HS-5 (cell line): Measurements from ENCODE around the gene TRPM3.
A peak's percentile ranks its signal among the peaks of the same experiment; 100 is the strongest.
"Not testable (repeated sequence)": the region's sequence is repeated elsewhere in the genome, so short reads cannot be mapped to it uniquely, and the experiment has no call there.

Experiments
- DNase-seq: peaks from one replicate; pipeline ENCODE4 v3.0.0-alpha.2; 2012; ENCODE audit warnings: low read depth

Gene TRPM3

GRCh38 chr9:70654144-70654543 is 467.3 kb downstream of the TRPM3 start:
- DNase-seq, result no peak

DNA sequence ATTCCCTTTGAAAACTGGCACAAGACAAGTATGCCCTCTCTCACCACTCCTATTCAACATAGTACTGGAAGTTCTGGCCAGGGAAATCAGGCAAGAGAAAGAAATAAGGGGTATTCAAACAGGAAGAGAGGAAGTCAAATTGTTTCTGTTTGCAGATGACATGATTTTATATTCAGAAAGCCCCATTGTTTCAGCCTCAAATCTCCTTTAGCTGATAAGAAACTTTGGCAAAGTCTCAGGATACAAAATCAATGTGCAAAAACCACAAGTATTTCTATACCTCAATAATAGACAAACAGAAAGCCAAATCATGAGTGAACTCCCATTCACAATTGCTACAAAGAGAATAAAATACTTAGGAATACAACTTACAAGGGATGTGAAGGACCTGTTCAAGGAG is 476.8 kb downstream of the TRPM3 start:
- DNase-seq, result not testable (repeated sequence)

- DNase-seq, result no peak
Measured at GRCh38 chr9:70642341-70642740, 479.1 kb downstream of the TRPM3 start.

DNA sequence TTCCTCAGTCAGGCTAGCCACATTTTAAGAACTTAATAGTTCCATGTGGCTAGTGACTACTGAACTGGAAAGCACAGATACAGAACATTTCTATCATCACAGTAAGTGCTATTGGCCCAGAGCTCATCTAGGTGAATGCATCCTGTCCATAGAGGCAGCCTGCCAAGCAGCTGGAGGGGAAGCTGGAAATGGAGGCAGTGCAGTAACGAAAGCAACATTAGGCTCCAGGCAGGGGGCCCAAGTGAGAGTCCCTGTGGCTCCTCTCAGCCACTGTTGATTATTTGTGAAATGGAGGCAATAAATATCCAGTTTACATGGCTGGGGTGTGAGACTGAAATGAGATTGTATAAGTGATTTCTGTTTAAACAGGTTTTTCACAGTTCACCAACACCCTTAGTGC is 479.8 kb downstream of the TRPM3 start:
- DNase-seq, result no peak

DNA sequence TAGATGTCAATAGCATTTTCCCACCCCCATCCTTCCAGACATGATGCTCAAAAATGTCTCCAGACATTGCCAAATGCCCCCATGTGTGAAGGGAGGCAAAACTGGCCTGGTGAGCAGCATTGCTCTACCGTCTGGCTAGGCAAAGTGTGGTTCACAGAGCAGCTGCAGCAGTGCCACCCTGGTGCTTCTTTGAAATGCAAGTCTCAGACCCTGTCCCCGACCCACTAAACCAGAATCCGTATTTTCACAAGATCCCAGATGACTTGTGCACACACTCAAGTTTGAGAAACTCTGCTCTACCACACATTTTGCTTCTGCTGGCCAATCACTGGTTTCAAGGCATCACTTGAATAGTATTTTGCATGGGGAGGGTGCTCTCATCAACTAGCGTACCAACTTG is 480.4 kb downstream of the TRPM3 start:
- DNase-seq, result no peak

- DNase-seq, result peak; percentile 23
Measured at GRCh38 chr9:70639853-70640814, 481.3 kb downstream of the TRPM3 start.

DNA sequence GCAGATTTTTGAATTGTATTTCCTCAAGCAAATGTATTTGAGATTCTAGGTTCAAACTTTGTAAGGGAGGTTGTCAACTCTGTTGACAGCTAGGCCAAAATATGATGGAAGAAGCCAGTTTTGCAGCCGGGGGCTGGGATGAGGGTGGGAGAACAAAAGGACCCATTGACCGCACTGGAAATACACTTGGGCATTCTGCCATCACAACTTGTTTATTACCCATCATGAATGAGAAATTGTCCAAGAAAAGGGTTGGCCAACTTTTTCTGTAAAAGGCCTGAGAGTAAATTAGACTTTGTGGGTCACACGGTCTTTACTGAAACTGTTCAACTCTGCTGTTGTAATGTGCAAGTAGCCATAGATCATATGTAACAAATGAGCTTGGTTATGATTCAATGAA is 485.6 kb downstream of the TRPM3 start:
- DNase-seq, result no peak

GRCh38 chr9:70634696-70635095 is 486.7 kb downstream of the TRPM3 start:
- DNase-seq, result no peak

GRCh38 chr9:70630971-70631370 is 490.4 kb downstream of the TRPM3 start:
- no peak for DNase-seq

GRCh38 chr9:70629080-70629685 is 492.2 kb downstream of the TRPM3 start:
- not testable (repeated sequence) for DNase-seq

DNA sequence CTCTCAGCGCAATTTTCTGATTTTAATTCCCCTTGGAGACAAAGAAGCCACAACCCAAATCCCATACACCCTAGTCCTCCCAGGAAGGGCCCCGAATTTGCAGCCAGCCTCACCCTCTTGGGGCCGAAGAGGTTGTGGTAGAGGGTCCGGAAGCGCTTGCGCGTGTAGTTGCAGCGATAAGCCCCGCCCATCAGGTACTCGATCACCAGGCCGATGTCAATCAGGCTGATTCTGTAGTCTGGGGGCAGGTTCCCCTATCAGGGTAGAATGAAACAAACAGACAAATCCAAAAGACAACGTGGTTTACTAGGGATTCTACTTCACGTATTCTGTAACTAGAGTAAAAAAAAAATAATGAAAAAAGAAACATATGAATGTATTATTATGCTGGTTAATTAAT is 496.3 kb downstream of the TRPM3 start:
- no peak for DNase-seq

- no peak for DNase-seq
Measured at GRCh38 chr9:70618784-70619183, 502.6 kb downstream of the TRPM3 start.

DNA sequence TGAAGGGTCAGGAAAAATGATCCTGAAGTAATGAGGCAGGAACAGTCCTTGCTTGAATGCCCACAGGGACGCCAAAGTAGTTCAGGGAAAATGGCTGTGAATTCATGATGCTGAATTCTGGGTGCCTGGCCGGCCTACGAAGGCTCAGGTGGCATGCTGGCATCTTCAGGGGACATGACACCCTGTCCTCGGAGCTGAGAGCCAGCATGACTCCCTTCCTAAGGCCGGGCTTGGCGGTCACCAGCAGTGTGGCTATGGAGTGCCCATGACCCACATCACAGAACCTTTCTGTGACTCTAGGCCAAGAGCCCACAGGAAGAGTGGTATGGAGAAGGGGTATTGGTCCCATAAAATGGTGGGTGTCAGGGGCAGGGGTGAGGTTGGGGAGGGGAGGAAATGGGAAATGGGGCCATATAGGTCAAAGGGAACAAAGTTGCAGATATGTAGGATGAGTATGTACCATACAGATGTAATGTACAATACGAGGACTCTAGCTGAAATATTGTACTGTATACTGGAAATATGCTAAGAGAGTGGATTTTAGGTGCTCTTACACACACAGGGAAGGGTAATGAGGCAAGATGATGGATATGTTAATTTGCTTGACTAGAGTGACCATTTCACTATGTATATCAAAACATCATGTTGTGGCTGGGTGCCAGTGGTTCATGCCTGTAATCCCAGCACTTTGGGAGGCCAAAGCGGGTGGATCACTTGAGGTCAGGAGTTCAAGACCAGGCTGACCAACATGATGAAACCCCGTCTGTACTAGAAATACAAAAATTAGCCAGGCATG is 504.2 kb downstream of the TRPM3 start:
- no peak for DNase-seq

- DNase-seq, result no peak
Measured at GRCh38 chr9:70616228-70616990, 505.0 kb downstream of the TRPM3 start.

DNA sequence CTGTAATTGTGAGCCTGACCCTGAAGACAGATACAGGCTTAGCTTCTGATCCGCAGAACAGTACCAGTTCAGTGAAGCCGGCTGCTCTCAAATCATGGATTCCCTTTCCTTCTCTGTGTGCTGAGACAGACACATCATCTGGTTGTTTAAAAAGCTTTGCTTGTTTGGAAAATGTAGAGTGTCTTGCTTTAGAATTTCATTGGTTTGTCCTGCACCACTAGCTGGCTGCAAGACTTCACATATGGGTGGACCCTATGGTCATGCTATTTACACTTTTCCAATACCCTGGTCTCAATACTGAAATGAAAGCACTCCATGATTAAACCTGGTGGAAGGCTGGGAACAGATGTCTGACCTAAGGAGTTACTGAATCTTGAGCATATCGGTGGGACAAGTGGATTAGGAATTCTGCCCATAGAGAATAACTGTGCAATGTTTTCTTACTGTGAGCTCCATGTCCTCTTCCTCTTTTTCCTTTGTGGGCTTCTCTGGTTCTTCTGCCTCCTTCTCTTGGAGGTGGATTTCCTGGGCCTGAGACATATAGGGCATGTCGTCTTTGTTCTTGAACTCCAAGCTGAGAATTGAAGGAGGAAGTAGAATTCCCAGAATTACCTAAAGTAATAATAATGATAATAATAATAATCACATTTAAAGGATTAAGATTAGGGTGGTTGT is 505.8 kb downstream of the TRPM3 start:
- no peak for DNase-seq

- DNase-seq, result no peak
Measured at GRCh38 chr9:70614786-70615463, 506.5 kb downstream of the TRPM3 start.

DNA sequence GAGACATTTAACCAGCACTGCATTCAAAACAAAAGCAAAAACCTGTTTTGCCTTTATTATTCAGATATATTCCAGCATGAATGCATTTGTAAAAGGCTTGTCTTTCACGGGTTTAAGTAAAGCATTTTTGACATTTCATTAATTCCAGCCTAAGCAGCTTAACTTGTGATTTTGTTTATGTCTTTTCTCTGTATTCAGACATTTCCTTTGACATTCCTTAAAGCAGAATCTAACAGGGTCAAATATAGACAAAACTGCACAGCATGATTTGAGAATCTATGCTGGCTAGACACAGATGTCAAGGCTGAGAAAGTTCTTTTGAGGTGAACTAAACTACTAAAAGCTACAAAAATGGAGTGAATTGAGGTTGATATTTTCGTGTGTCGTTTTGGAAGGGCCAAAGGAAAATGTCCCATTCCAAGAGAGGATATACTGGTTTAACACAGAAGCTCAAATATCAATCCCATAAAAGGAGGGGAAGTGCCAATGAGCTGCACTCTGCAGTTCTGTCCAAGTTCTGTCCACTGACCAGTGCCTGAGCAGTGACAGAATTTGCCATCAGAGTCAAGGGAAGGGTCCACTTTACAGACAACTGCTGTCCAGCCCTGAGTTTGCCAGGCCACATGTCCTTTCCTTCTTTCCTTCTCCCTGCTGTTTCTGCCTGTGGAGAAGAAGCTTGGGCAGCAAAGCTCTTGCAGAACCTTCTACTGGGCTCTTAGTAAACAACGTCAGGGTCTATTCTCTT is 508.2 kb downstream of the TRPM3 start:
- no peak for DNase-seq

- DNase-seq, result no peak
Measured at GRCh38 chr9:70610287-70610644, 511.2 kb downstream of the TRPM3 start.

DNA sequence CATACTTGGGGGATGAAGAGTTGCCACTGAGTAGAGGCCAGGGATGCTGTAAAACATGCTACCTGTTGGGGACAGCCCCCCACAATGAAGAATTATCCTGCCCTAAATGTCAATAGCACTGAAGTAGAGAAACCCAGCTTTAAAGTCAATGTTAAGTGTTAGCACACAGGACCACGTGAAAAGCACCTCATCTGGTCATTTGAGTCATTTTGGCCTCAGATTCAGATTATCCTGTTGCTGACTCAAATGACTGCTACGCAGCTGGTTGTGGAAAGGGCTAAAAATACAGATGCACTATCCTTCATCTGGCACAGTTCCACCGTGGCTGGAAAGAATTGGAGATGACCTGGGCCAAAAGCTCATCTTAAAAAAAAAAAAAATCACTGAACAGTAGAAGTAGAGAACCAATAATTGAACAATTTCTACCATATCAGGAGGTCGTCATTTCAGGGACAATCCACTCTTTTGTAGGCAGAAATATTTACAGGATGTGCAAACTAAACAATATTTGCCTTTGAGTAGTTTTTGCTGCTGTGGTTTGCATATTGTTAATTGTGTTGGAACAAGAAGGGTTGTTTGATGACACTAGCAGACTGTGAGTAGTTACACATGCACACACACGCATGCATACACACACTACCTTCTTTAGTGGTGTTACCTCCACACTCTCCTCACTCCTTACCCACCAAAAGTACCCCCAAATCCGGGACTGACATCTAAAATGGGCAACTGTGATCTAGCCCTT is 511.7 kb downstream of the TRPM3 start:
- DNase-seq, result peak; percentile 92
